NCI-H2081 (cell line): ENCODE results near the gene POLH.

Experiments
- DNase-seq, 2 experiments: peaks; one replicate each; lab custom pipeline; 2025; lab: John Stamatoyannopoulos, UW

Gene POLH

GRCh38 chr6:43606019-43606418 is 30.0 kb downstream of the POLH start:
- DNase-seq = no peak

GRCh38 chr6:43608310-43608763 is 32.4 kb downstream of the POLH start:
- peak; percentile 65 to 70 for DNase-seq

DNA sequence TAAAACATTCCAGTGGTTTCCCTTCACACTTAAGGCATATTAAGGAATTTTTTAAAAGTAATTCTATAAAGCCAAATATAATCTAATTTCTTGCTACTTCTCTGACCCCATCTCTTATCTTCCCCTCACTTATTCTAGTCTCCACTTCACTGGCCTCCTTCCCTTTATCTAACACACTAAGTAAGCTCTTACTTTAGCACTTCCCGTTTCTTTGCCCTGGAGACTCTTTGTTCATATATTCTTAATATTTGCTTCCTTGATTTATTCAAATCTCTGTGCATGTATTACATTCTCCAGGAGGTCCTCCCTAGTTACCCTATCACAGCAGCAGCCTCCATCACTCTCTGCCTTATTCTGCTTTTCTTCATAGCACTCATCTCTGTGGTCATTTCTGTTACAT is 32.8 kb downstream of the POLH start:
- no peak for DNase-seq

DNA sequence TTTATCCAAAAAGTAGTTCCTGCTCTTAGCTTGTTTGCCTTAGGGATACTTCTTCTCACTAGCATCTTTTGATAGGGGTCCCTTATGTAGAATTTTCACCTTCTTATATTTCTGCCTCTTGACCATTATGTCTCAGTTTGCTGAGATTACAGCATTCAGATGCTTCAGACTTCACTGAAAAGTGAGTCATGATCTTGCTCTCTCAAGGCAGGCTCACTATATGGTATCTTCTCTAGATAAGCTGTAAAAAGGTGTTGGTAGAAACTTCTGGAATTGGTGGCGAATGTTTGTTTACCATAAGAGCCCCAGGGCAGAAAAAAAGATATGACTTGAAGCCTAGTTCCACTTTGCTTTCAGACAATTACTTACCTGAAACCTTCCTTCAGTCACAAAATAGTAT is 33.4 kb downstream of the POLH start:
- DNase-seq = no peak

DNA sequence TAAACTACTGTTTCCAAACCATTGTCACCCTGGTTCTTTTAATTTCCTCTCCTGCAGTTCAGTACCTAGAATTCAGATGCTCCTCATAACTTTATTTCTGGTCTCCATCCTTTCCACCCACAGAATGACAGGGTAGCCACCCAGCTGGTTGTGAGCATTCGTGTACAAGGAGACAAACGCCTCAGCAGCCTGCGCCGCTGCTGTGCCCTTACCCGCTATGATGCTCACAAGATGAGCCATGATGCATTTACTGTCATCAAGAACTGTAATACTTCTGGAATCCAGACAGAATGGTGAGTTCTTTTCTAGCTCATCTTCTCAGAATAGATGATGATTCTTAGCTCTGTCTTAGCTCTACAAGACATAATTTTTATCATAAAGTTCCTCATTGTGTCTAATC is 34.4 kb downstream of the POLH start:
- DNase-seq = no peak

GRCh38 chr6:43613721-43614395 is 37.9 kb downstream of the POLH start:
- DNase-seq = no peak

- DNase-seq = no peak
Measured at GRCh38 chr6:43614396-43614730, 38.4 kb downstream of the POLH start.

DNA sequence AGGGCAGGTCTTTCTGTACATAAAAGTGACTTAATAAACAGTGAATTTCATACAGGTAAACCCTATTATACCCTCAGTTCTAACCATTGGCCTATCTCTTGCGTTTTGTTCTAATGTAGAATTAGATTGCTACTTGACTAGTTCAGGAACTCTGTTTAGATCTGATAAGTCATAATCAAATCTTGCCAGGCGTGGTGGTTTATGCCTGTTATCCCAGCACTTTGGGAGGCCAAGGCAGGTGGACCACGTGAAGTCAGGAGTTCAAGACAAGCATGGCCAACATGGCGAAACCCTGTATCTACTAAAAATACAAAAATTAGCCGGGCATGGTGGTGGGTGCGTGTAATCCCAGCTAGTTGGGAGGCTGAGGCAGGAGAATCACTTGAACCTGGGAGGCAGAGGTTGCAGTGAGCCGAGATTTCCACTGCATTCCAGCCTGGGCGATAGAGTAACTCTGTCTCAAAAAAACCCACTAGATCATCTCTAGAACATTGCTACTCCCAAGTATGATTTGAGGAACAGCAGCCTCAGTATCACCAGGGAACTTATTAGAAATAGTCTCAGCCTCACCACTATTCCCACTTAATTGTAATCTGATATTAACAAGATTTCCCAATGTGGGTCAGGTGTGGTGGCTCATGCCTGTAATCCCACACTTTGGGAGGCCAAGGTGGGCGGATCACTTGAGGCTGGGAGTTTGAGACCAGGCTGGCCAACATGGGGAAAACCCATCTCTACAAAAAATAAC is 40.9 kb downstream of the POLH start:
- DNase-seq = no peak

- no peak for DNase-seq
Measured at GRCh38 chr6:43621078-43621835, 45.3 kb downstream of the POLH start.

DNA sequence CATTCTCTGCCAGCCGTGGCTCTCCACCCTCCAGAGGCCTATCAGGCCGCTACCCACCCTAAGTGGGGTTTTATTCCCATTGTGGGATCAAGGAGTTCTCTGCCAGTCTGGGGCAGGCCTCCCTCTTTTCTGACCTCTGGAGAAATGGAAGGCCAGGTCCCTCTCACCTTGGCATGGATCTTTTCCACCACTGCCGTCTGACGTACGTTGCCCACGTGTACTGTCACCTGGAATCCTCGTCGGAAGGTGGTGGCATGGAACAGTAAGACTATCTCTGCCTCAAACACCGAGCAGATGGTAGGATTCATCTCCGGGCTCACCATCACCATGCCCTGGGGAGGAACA is 45.8 kb downstream of the POLH start:
- DNase-seq = no peak

DNA sequence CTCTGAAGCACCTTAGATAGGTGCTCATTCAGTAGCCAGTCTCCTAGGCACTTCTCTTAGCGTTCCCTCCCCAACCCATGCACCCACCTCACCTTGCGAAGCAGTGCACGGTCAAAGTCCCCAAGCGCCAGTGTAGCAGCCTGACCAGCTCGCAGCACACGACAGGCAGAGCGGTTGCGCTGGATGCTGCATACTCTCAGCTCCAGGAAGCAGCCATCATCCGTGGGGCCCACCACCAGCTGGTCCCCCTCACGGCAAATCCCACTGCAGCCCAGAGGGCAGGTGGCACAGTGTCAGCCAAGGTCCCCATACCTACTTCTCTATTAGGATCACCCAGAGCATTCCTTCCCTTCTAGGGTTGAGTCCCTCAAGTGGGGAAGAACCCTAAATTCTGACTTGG is 46.6 kb downstream of the POLH start:
- DNase-seq = no peak

- DNase-seq = no peak
Measured at GRCh38 chr6:43623880-43624785, 48.1 kb downstream of the POLH start.

GRCh38 chr6:43624786-43625288 is 48.9 kb downstream of the POLH start:
- DNase-seq = no peak

GRCh38 chr6:43625393-43625992 is 49.5 kb downstream of the POLH start:
- DNase-seq = no peak

GRCh38 chr6:43627008-43627825 is 51.2 kb downstream of the POLH start:
- DNase-seq = peak; percentile 36 to 39

- peak; percentile 45 to 67 for DNase-seq
Measured at GRCh38 chr6:43628393-43629103, 52.6 kb downstream of the POLH start.

DNA sequence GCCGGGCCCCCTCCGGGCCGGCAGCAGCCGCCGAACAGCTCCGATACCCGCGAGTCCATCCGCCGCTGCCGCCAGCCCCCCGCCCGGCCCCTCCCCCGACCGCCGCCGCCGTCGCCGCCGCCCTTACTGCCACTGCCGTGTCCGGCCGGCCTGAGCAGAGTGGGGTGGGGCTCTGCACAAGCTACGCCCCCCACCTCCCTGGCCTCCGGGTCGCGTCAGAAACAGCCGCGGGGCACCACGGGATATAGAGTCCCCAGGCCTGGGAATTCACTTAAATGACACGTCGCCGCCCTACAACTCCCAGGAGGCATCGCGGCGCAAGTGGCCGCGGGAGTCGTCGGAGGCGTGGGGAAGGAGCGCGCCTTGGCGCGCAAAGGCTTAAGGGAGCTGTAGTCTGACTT is 53.1 kb downstream of the POLH start, which contains the start of gene GTPBP2:
TSS of gene GTPBP2 (minus strand) at position 161 of the 401 bp plus-strand sequence. CDS start at position 59, 102 bp downstream.
- DNase-seq = peak; percentile 98 to 99

DNA sequence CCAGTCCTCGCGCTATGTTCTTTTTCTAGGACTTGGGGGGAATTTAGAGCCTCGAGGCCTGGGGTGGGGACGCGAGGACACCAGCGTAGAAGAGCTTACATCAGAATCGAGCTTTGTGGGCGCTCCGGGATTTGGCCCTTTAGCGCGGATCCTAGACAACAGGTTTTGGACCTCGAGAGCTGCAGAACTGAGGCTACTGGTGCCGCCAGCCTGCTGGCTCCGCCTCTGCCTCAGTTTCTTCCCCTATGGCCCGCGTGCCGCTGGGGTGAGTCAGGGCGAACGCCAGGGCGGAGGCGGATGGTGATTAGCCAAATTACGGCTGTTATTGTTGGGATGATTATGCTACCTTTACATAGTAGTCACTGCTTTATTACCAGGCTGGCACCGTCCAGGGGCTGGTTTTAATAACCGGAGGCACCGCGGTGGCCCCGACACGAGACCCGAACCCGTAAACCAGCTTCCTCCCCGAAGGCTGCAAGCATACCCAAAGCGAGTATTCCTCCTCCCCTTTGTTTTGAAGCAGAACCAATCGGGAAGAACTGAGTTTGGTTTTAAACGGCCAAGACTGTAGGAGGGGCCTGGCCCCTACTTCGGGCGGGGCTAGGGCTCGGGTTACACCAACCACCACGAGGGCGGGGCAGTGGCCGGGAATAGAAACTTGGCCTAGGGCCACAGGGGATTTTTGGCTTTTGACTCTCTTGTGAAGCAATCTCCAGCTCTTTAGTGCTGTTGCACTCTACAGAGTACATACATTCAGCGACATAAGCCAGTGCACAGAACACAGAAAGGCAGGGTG is 53.7 kb downstream of the POLH start:
- peak; percentile 94 to 97 for DNase-seq
